Gastroesophageal sphincter (tissue), 3 donors: Measurements from ENCODE around the gene SORCS1.

Experiments
- POLR2A ChIP-seq, 2 donors: fragments of 450-650 bp; IDR thresholded peaks; one replicate each; pipeline ENCODE4 v1.6.1; 2017; ENCODE audit warnings: antibody characterized with exemption in 2 of 2, mild to moderate bottlenecking in 2 of 2, moderate library complexity in 1 of 2
- TF ChIP-seq, protein P1 (sequence below), 4 experiments: fragments of 200-600 bp in 2 of 4; fragments of 450-650 bp in 2 of 4; sonication (generic) in 1 of 4; IDR thresholded peaks; one replicate each; pipeline ENCODE4 v1.5.1; 2017 to 2019; ENCODE audit warnings: antibody characterized with exemption in 4 of 4, mild to moderate bottlenecking in 2 of 4, moderate library complexity in 2 of 4

DNA sequence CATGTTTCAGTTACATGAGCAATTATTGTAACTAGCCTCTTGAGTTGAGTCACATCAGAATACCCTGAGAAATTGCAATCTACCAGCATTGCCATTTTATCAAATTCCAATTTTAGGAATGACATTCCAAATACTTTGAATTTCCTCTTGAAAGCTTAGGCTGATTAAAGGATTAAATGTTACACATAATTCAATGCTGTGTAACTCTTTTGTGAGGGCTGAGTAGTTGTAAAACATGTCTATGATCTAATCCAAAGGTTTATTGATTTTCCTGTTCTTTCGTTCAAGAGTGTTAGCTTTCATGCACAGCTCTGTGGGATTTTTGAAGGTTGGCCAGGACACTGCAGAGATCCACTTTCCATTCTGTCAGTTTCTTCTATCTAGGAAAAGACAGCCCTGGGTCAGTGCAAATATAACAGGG, 193.1 kb downstream of the SORCS1 start:
- TF ChIP-seq, protein P1, sequence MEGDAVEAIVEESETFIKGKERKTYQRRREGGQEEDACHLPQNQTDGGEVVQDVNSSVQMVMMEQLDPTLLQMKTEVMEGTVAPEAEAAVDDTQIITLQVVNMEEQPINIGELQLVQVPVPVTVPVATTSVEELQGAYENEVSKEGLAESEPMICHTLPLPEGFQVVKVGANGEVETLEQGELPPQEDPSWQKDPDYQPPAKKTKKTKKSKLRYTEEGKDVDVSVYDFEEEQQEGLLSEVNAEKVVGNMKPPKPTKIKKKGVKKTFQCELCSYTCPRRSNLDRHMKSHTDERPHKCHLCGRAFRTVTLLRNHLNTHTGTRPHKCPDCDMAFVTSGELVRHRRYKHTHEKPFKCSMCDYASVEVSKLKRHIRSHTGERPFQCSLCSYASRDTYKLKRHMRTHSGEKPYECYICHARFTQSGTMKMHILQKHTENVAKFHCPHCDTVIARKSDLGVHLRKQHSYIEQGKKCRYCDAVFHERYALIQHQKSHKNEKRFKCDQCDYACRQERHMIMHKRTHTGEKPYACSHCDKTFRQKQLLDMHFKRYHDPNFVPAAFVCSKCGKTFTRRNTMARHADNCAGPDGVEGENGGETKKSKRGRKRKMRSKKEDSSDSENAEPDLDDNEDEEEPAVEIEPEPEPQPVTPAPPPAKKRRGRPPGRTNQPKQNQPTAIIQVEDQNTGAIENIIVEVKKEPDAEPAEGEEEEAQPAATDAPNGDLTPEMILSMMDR (IDR thresholded peaks at IDR 0.05), result no peak
- TF ChIP-seq POLR2A (IDR thresholded peaks at IDR 0.05), result no peak
